COR-L47 (cell line): ENCODE measurements around the gene PEDS1.
A peak's percentile ranks its signal among the peaks of the same experiment; 100 is the strongest.
"Not testable (repeated sequence)": the region's sequence is repeated elsewhere in the genome, so short reads cannot be mapped to it uniquely, and the experiment has no call there.

Experiments used
- DNase-seq: peaks from one replicate; lab custom pipeline; 2025; lab: John Stamatoyannopoulos, UW

PEDS1 gene

GRCh38 chr20:50190251-50191064 is 36.9 kb upstream of the PEDS1 start, which contains the start of gene CEBPB:
TSS of gene CEBPB (plus strand) at chr20:50190830. CDS start at chr20:50191034, 204 bp downstream.
- peak; percentile 77 for DNase-seq

DNA sequence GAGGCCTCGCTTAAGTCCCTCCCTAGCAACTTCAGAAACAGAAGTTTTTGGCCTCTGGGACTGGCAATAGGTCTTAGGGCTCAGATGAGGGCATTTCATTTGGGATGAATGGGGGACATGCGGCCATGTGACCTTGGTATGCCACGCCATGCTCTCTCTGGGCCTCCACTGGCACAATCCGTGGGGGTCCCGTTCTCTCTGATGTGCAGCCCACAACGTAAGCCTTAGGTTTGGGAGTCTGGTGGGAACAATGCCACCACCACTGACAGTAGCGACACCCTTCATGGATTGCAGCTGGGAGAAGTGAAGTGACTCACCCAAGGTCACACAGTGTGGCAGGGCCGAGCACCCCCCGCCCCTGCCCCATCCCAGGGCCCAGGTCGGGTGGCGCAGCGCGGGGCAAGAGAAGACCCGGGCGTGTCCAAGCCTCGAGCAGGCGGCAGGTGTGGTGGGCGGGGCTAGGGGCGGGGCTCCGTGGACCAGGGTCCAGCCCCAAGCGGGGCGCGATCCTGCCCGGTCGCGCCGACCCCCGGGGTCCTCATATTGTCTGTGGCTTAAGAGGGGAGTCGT is 36.2 kb upstream of the PEDS1 start:
- no peak for DNase-seq

- DNase-seq = no peak
These were observed 35.6 kb upstream of the PEDS1 start for GRCh38 chr20:50188879-50189680.

- DNase-seq = no peak
These were observed 34.8 kb upstream of the PEDS1 start for GRCh38 chr20:50188287-50188688.

DNA sequence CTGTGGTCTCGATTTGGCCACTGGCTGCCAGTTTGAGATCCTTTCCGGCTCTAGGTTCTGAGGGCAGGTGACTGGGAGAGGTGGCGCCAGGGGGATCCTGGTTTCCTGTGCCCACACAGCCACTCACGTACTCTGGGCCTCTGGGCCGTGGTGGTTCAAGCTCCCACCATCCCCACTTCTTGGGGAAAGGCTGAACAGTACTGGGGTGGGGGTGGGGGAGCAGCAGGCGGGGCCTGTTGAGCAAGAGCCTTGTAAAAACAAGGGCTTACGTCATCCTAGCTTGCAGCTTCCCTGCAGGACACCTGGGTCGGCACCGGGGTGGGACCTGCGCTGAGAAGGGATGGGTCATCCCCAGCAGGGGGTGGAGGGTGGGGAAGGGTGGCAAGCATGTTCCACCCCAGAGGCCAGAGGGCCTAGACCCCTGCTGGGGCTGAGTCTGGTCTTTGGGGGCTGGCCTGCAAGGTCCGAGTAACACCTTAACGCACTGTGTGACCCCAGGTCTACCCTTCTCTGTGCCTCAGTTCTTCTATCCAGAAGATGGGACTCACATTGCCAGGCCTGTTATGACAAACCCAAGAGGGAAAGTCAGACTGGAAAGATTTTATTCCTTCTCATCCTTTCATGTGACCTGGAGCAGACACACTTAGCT is 34.0 kb upstream of the PEDS1 start:
- DNase-seq = no peak

GRCh38 chr20:50186987-50187402 is 33.5 kb upstream of the PEDS1 start:
- no peak for DNase-seq

DNA sequence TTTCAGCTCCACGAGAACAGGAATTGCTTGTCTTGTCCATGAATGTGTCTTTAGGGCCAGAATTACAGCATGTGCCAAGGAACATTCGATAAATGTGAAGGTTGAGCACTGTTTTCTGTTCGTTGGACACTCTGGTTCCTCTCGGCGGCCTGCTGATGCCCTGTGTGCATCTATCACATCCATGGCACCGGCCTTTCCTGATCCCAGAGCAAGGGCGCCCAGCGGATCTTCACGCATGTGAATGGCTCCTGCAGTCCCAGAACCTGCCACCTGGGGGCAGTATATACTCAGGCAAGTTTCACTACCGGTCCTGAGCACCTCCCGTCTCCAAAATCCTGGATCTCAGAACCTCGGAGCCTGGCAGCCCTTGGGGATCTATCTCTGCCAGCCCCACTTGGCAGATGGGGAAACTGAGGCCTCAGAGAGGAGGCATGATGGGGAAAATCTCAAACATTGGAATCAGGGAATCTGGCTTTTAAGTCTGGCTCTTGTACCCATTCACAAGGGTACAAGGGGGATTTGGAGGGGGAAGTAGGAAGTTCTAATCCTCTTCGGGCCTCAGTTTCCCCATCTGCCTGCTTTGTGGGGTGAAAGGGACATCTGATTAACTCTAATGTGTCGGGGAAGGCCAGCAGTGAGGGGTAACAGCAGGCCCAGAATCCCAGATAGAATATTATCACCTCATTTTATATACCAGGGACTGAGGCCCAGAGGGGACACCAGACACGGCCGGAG is 32.8 kb upstream of the PEDS1 start:
- peak; percentile 82 for DNase-seq

DNA sequence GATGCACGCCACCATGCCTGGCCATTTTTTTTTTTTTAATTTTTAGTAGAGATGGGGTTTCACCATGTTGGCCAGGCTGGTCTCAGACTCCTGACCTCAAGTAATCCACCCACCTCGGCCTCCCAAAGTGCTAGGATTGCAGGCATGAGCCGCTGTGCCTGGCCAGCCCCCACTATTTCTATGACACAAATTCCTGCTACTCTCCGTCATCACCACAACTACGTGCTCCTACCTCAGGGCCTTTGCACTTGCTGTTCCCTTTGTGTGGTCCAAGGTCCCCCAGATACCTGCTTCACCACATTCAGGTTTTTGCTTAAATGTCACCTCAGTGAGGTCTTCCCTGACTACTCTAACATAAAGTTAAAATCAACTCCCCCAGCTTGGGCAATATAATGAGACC is 31.9 kb upstream of the PEDS1 start:
- DNase-seq = no peak

- no peak for DNase-seq
These were observed 28.8 kb upstream of the PEDS1 start for GRCh38 chr20:50182346-50182745.

- DNase-seq = no peak
These were observed 27.8 kb upstream of the PEDS1 start for GRCh38 chr20:50181344-50181743.

DNA sequence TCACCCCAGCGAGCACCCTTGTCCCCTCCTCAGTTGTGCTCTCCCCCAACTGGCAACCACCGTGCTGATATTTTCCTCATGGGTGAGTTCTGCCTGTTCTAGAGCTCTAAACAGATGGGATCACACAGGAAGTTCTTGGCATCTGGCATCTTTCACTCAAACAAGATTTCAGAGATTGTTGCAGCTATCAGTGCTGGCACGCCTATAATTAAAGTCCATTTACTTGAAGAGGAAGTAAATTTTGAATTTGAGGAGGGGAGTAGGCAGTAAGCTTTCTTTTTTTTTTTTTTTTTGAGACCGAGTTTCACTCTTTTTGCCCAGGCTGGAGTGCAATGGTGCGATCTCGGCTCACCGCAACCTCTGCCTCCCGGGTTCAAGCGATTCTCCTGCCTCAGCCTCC is 25.1 kb upstream of the PEDS1 start:
- DNase-seq = not testable (repeated sequence)

DNA sequence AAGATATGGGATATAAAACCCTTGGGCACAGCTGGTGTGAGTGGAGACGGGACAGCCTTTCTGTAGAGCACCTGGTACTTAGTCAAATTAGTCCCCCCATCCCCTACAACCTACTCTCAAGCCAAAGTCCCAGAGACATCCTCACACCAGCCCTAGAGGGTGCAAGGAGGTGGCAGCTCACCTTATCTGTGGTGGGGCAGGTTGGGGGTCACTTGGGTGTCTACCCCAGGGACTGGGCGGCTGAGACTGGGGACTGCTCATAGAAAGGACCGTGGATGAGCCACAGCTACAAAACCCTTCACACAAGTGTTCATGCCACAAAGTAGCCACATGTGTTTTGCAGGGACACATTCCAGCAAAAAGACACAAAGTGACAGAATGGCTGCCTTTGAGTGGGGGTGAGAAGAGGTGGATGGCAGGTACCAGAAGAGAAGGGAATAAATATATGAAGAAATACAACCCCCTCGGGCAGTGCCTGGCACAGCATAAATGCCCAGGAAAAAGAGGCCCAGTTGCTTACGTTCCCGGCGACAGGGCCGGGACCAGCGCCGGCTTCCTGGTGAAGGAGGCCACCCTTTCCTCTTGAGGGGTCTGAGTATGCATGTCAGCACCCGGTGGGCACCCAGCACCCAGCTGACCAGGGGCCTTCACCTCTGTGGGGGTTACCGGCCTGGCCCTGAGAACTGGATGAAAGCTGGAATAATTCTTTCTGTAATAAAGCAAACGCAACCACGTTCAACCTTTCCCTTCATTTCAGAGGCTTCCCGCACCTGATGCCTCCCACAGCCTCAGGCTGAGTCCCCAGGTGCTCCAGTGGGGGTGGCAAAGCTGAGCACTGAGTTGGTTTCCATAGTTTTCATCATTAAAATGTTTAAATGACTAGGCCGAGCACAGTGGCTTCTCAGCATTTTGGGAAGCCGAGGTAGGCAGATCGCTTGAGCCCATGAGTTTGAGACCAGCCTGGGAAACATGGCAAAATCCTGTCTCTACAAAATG is 22.7 kb upstream of the PEDS1 start:
- DNase-seq = no peak

GRCh38 chr20:50174456-50174855 is 20.9 kb upstream of the PEDS1 start:
- DNase-seq = no peak

DNA sequence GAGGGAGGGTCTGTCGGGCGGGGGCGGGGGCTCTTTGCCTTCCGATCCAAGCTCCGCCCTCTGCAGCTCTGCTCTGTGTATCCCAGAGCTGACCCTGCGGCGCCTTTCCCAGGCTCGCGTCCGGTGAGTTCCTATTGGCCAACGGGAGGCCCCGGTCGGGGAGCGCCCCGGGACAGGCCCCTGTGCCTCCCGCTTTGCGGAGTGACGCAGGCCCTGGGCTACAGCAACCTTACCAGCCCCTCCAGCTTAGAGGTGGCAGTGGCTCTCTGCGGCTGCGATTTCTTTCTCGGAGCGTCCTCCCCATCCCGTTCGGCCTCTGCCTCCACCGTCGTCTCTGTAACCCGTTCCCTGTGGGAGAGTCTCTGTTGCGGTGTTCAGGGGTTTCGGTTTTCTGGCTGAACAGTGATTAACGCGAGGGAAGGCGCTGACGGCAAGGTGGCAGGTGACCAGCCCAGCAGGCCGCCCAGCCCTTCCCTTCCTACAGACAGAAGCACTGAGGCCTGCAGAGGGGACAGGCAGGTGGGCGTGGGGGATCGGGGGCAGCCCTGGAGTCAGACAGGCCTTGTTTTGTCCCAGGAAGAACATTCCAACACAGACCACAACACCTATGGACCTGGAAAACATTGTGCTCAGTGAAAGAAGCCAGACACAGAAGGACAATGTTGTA is 19.0 kb upstream of the PEDS1 start:
- no peak for DNase-seq

DNA sequence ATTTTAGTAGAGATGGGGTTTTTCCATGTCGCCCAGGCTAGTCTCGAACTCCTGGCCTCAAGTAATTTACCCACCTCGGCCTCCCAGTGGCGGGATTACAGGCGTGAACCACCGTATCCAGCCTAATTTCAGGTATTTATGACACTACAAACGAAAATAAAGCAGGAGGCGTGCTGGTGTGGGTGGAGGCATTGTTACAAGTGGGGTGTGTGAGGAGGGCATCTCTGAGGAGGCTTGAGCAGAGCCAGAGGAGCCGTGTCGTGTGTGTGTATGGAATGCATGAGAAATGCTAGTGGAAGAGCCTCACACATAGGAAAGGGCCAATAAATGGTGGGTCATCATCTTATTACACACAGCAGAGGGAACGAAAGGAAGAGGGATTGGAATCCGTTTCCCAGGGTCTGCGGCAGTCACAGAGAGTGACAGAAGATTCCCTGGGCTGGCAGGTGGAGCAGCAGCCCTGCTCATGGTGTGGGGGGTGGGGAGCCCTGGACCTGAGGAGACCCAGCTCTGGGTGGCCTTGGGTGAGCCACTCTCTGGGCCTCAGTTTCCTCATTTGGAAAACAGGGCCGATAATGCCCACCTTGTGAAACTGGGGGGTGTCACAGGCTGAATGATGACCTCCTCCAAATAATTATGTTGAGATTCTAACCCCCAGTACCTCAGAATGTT is 17.2 kb upstream of the PEDS1 start:
- DNase-seq = no peak

- peak; percentile 46 for DNase-seq
These were observed 15.9 kb upstream of the PEDS1 start for GRCh38 chr20:50169329-50169823.

GRCh38 chr20:50165684-50166554 is 12.4 kb upstream of the PEDS1 start:
- peak; percentile 97 for DNase-seq
